Measurements from ENCODE around the gene ADGRG6.
"Not testable (repeated sequence)": the region's sequence is repeated elsewhere in the genome, so short reads cannot be mapped to it uniquely, and the experiment has no call there.

Gene ADGRG6

DNA sequence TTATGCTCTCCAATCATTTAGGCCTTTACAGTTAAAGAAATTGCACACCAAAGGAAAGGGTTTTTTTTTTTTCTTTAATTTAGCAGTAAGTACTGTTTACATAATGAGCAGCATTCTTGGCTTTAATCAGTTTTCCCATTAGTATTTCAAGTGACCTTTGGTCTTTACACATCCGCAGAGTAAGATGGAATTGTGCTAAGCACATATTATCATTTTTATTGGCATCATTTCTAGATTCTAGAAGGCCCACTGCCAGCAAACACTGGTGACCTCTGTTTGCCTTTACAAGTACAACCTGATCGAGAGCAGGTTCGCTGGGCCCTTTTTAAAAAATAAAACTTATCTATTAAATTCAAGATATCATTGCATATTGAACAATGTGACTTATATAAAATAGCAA, 104.3 kb downstream of the ADGRG6 start:
- no peak for DNase-seq (ENCODE audit: low read depth in 4 of 4, low spot score in 1 of 4)

DNA sequence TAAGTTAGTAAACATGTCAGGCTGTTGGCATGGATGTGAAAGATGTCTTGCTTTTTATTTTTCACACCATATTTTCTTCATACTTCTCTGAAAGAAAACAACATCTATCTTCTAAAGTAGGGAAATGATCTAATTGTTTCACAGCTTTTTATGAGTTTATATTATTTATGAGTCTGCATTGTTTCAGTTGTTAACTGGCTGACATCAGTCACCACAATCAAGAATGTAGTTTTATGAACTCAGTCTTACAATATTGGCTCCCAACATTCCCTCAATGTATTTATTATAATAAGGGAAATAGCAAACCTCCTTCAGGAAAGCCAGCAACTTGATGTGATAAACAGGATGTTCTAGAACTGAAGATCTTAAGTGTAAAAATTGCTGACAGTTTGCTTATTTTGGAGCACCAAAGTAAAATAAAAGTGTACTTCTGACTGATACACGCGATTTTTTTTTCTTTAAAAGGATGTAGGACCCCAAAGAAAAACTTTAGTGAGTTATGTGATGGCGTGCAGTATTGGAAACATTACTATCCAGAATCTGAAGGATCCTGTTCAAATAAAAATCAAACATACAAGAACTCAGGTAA, 106.0 kb downstream of the ADGRG6 start:
- no peak for DNase-seq (ENCODE audit: low read depth in 4 of 4, low spot score in 1 of 4)

DNA sequence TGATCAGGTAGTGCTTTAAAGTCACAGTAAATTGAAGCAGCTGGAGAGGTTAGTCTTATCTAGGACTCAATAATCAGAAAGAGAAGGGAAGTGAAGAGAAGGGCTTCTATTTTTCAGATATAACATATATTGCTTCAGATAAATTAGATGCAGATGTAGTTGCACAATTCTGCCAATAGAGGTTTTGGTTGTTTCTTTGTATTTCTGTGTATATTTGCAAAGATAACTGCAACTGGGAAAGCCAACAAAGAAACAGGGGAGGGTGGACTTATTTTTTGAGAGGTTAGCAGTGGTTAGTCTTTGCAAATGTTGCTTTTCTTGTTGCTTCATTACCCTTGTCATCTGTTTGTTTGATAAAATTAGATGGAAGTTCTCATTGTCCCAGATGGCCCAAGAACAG, 106.6 kb downstream of the ADGRG6 start:
- no peak for DNase-seq (ENCODE audit: low read depth in 4 of 4, low spot score in 1 of 4)

DNA sequence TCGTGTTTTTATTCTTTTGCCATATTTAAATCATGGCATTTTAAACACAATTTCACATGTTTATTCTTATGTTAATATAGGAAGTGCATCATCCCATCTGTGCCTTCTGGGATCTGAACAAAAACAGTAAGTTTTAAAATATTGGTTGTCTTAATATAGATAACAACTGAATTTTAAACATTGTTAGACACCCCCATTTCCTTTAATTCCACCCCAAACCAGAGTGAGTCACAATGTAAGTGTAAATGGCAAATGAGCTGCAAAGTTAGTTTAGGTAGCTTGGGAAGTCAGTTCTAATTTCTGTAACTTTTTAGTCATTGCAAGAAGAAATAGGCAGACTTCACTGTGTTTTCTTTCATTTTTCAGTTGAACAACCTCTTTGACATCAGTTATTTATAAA, 108.0 kb downstream of the ADGRG6 start:
- no peak for DNase-seq (ENCODE audit: low read depth in 4 of 4, low spot score in 1 of 4)

DNA sequence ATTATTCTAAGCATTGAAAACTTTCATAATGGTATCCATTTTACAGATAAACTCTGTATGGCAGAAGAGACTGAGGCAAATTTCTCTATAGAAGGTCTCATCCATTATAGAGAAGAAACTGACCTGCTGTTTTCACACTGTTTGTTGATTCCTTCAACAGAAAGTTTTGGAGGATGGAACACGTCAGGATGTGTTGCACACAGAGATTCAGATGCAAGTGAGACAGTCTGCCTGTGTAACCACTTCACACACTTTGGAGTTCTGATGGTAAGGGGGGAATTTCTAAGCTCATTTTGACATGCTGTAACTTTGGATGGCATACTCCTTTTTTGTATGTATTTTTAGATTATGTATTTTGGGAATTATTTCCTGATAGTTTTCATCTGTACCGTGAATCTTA, 109.3 kb downstream of the ADGRG6 start:
- DNase-seq (ENCODE audit: low read depth in 4 of 4, low spot score in 1 of 4), result no peak

- DNase-seq (ENCODE audit: low read depth in 4 of 4, low spot score in 1 of 4), result no peak
Measured at GRCh38 chr6:142412241-142412640, 110.4 kb downstream of the ADGRG6 start.

GRCh38 chr6:142412658-142413057, 110.9 kb downstream of the ADGRG6 start:
- DNase-seq (ENCODE audit: low read depth in 4 of 4, low spot score in 1 of 4), result no peak

DNA sequence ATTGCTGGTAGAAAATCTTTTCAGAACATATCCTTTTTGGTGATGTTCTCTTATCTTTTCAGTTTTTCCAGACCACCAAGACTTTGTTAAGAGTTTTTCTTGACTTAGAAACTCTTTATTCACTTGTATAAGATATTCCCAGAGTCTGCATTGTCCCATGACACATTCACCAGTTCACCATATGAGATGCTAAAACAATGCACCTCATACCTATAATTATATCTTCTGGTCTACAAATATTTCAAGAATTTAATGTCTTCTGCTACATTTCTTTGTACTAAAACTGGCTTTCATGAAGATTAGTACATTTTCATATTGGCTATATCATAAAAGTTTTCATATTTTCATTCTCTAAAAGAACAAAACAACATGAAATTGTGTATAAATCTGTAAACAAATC, 111.3 kb downstream of the ADGRG6 start:
- no peak for DNase-seq (ENCODE audit: low read depth in 4 of 4, low spot score in 1 of 4)

DNA sequence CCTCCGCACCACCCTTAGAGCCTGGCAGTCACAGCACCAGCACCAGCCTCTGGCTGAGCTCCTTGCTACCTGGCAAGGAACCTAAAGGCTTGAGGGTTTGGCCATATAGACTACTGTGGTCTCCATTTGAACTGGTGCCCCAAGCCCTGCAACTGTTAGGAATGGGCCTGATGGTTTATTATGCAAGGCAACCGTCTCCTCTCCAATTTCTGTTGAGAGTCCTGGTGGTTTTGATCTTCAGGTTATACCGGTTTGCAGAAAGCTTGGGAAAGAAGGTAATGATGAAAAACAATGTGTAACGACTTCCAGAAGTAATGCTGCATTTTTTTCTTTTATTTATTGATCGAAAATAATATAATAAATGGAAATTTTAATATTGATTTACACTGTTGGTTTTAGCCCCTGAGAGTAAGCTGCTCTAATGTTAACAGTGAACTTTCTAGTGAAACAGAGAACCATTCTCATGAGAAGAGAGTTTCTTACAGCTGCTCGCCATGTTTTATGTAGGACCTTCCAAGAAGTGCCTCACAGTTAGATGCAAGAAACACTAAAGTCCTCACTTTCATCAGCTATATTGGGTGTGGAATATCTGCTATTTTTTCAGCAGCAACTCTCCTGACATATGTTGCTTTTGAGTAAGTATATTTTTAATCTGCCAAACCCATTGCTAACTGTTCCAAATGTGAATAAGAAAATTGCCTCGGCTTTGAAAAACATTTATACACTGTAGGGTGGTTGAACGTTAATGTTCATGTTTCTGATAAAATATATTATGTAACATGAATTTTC, 112.8 kb downstream of the ADGRG6 start:
- DNase-seq (ENCODE audit: low read depth in 4 of 4, low spot score in 1 of 4), result no peak

DNA sequence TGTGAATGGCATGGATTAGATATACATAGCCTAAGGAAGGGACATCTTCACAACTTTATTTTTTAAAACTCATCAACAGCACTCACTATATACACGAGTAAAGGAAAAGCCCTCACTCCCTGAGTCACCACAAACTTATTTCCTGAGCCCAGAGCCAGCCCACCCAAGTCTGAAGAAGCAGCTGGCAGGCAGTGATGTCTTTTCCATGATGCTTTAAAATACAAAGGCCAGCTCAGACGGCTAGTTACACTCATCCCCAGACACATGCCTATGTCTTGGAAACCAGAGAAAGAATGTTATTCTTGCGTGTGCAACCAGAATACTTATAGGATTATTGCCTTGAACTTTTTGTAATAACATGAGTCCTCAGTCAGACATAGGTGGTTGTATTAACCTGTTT, 114.4 kb downstream of the ADGRG6 start:
- DNase-seq (ENCODE audit: low read depth in 4 of 4, low spot score in 1 of 4), result no peak

DNA sequence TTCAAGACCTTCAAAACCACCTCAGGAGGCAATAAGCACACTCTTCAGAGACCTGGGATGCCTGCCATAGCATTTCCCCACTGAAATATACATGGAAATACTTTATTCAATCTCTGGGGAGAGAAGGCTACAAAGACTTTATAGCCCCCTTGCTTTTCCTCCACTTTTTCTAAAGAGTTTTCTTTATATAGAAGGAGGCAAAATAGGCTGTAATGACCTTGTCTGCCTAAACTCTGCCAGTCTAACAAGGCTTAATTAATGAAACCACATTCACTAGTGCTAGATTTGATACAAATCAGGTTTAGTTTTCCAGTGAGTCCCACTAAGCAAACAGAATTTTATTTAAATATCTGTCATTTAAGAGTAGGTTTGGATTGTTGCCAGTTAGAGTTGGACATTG, 114.9 kb downstream of the ADGRG6 start:
- DNase-seq (ENCODE audit: low read depth in 4 of 4, low spot score in 1 of 4), result no peak

DNA sequence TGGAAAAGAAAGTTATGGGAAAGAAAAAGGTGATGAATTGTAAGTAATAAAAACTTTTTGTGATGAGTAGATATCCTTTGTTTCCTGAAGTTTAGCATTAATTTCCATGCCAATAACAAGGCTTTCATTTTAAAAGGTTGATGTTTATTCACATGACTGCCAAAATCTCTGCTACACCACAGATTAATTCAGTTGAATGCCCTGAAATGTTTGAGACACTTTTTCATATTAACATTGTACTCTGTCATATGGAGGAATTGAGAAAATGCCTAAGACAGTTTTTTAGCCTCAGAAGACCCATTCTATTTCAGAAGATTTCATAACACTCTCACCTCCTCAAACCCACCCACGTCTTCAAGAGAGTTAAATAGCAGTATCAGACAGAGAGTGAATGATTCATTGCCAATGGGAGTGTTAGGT, 115.5 kb downstream of the ADGRG6 start:
- DNase-seq (ENCODE audit: low read depth in 4 of 4, low spot score in 1 of 4), result no peak

DNA sequence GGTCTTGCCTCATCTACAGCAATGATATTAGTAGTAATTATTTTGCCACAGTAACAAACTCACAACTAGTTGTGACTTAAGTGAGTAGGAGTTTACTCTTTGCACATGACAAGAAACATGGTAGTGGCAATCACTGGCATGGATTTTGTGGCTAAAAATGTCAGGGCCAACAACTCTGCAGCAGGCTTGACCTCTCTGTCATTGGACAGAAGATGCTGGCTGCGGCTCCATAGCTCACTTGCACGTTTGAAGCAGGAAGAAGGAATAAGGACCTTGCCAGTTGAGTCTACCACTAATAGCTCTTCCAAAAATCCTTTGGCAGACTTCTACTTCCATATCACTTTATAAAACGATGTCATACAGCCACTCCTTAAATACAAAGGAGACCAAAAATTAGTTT, 117.3 kb downstream of the ADGRG6 start:
- no peak for DNase-seq (ENCODE audit: low read depth in 4 of 4, low spot score in 1 of 4)

DNA sequence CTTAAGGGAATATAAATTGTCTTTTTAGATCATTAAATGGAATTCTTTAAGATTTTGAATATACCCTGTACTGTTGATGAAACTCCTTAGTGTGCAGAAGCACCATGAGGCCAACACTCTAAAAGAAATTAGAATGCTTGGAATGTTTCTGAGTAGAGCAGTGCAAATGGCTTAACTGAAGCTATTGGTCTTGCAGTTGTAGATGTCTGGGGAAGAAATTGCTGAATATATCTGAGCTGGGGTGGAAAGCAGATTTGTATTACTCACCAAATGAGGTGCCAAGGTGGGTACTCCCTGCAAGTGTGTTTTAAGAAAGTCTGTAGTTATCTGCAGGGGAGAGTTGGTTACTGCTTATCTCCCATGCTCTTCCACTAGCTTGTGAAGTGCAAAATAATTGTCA, 119.0 kb downstream of the ADGRG6 start:
- no peak for DNase-seq (ENCODE audit: low read depth in 4 of 4, low spot score in 1 of 4)

DNA sequence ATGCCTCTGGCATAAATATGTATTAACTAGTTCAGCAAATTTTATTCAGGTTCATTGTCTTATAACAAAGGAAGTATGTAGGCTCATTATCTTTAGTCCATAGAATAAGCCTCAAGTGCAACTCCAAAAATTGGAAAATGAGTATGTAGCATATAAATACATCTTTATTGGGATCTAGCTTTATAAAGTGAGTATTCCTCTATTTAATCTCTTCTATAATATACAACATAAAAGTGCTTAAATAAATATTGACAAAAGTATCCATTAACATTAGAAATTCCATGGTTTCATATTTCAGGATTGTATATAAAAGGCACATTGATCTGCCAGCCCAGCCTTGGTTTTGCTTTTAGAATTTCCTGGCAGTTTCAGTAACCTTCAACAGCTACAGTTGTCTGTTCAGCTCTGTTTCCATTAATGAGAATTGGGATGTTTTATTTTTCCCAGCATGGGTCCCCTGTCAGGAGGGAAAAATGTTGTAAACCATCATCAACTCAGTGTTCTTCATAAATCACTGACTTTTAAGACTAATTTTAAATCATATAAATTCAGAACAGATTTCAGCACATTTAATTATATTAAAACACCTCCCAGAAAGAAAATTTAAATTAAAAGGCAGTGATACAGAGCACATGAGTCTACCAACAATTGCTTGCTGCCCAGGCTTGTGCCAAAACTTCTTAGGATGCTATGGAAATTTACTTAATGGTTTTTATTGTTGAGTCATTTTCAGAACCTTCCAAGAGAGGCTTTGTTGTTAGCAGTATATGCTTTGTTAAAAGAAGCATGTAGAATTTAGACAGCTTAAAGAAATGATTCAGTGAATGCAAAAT, 119.7 kb downstream of the ADGRG6 start:
- DNase-seq (ENCODE audit: low read depth in 4 of 4, low spot score in 1 of 4), result no peak

DNA sequence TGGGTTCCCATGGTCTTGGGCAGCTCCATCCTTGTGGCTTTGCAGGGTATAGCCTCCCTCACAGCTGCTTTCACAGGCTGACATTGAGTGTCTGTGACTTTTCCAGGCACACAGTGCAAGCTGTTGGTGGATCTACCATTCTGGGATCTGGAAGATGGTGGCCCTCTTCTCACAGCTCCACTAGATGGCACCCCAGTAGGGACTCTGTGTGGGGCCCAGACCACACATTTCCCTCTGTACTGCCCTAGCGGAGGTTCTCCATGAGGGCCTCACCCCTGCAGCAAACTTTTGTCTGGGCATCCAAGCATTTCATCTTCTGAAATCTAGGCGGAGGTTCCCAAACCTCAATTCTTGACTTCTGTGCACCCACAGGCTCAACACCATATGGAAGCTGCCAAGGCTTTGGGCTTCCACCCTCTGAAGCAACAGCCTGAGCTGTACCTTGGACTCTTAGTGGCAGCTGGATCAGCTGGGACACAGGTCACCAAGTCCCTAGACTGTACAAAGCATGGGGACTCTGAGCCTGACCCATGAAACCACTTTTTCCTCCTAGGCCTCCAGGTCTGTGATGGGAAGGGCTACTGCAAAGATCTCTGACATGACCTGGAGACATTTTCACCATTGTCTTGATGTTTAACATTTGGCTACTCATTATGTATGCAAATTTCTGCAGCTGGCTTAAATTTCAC, 124.8 kb downstream of the ADGRG6 start:
- DNase-seq (ENCODE audit: low read depth in 4 of 4, low spot score in 1 of 4), result not testable (repeated sequence)

- not testable (repeated sequence) for DNase-seq (ENCODE audit: low read depth in 4 of 4, low spot score in 1 of 4)
Measured at GRCh38 chr6:142428468-142428867, 126.7 kb downstream of the ADGRG6 start.

GRCh38 chr6:142429195-142429594, 127.4 kb downstream of the ADGRG6 start:
- DNase-seq (ENCODE audit: low read depth in 4 of 4, low spot score in 1 of 4), result no peak

DNA sequence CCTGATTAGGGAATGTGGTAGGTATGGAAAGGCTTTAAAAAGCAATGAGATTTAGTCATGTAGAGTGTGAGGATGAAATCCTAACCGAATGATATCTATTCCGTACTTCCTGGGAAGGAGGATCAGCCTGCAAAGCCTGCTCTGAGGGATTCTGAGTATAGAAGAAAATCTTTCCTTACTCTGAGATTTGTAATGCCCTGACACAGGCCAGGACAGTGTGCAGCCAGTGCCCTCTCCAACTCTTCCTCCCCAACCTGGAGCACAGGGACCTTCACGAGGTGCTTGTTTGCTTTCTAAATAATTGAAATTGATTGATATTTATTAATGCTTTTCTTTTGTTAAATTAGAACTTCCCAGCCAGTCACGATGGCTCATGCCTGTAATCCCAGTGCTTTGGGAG, 131.6 kb downstream of the ADGRG6 start:
- no peak for DNase-seq (ENCODE audit: low read depth in 4 of 4, low spot score in 1 of 4)

DNA sequence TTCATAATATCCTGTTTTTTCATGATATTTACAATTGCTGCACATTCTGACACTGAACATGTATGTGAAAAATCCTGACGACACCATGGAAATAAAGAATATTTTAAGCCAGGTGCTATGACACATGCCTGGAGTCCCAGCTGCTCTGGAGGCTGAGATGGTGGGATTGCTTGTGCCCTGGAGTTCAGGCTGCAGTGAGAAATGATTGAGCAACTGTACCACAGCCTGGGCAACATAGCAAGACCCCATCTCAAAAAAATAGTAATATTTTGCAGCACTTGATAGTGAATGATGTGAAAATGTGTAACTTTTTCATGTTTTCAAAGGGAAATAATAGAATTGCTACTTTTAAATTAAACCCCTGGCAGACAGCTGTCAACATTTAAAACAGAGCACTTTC, 137.1 kb downstream of the ADGRG6 start:
- DNase-seq (ENCODE audit: low read depth in 4 of 4, low spot score in 1 of 4), result no peak

GRCh38 chr6:142440600-142441293, 138.9 kb downstream of the ADGRG6 start:
- no peak for DNase-seq (ENCODE audit: low read depth in 4 of 4, low spot score in 1 of 4)

Data from stimulated activated CD4-positive, alpha-beta T cell treated with anti-CD3 and anti-CD28 coated beads, Interleukin-1b, Interleukin-23, amount 100 ng/mL, for 24 hours (primary cell).